Liver (tissue), 9 donors: ENCODE data around the gene AWAT2. TPM values are rescaled to one million over a fixed set of nuclear protein-coding genes. Genes with fewer than 3 reads are reported as not detected.
"Not testable (repeated sequence)": the region's sequence is repeated elsewhere in the genome, so short reads cannot be mapped to it uniquely, and the experiment has no call there.

Experiments used
- DNase-seq: peaks from one replicate; pipeline ENCODE4 v3.0.0-alpha.2; 2017; ENCODE audit warnings: low spot score
- H3K27ac ChIP-seq, 2 donors: one replicate each; pipeline ENCODE4 v1.7.0; 2013; ENCODE audit warnings: inconsistent platforms in 2 of 2, low read length in 2 of 2, control low read depth in 1 of 2, low read depth in 1 of 2, mild to moderate bottlenecking in 1 of 2
- H3K27me3 ChIP-seq, 4 donors: one replicate each; pipeline versions ENCODE4 v1.6.1 to v1.7.0; 2013; ENCODE audit warnings: low read length in 3 of 4, inconsistent platforms in 1 of 4, mild to moderate bottlenecking in 1 of 4, moderate library complexity in 1 of 4; ENCODE audit not compliant: control insufficient read depth in 4 of 4, insufficient read depth in 4 of 4
- H3K36me3 ChIP-seq, 4 donors: one replicate each; pipeline versions ENCODE4 v1.6.1 to v1.7.0; 2013; ENCODE audit warnings: low read length in 3 of 4, mild to moderate bottlenecking in 3 of 4, low read depth in 1 of 4, moderate library complexity in 1 of 4; ENCODE audit not compliant: control insufficient read depth in 4 of 4, insufficient read depth in 3 of 4
- H3K4me1 ChIP-seq, 4 donors: one replicate each; pipeline versions ENCODE4 v1.6.1 to v1.7.0; 2013; ENCODE audit warnings: low read length in 3 of 4, mild to moderate bottlenecking in 3 of 4, moderate library complexity in 1 of 4; ENCODE audit not compliant: control insufficient read depth in 4 of 4, insufficient read depth in 4 of 4
- H3K4me3 ChIP-seq, 3 donors: one replicate each; pipeline versions ENCODE4 v1.6.1 to v1.7.0; 2013; ENCODE audit warnings: low read length in 3 of 3, control low read depth in 1 of 3, low read depth in 1 of 3, mild to moderate bottlenecking in 1 of 3
- H3K9ac ChIP-seq, 2 donors: one replicate each; pipeline ENCODE4 v1.7.0; 2013; ENCODE audit warnings: low read length in 2 of 2, mild to moderate bottlenecking in 2 of 2, moderate library complexity in 2 of 2, control low read depth in 1 of 2, low read depth in 1 of 2
- H3K9me3 ChIP-seq, 4 donors: one replicate each; pipeline versions ENCODE4 v1.6.1 to v1.7.0; 2013; ENCODE audit warnings: low read length in 3 of 4; ENCODE audit not compliant: control insufficient read depth in 4 of 4
- EGR1 ChIP-seq, 2 donors: IDR thresholded peaks; 2 replicates each; pipeline ENCODE4 v1.6.1; 2016 to 2018; ENCODE audit warnings: antibody characterized with exemption in 2 of 2, low read depth in 2 of 2
- FOXA2 ChIP-seq: IDR thresholded peaks from 2 replicates; pipeline ENCODE4 v1.6.1; 2016; ENCODE audit warnings: antibody characterized with exemption
- GABPA ChIP-seq, 2 donors: IDR thresholded peaks in 1 of 2; conservative IDR thresholded peaks in 1 of 2; 2 replicates each; pipeline ENCODE4 v1.6.1; 2016; ENCODE audit warnings: antibody characterized with exemption in 2 of 2, mild to moderate bottlenecking in 1 of 2, moderate library complexity in 1 of 2
- HNF4G ChIP-seq: IDR thresholded peaks from 2 replicates; pipeline ENCODE4 v1.6.1; 2016; ENCODE audit warnings: antibody characterized with exemption
- JUND ChIP-seq, 2 donors: IDR thresholded peaks; 2 replicates each; pipeline ENCODE4 v1.6.1; 2016; ENCODE audit warnings: antibody characterized with exemption in 2 of 2
- NR2F2 ChIP-seq: IDR thresholded peaks from 2 replicates; pipeline ENCODE4 v1.6.1; 2016; ENCODE audit warnings: antibody characterized with exemption
- RAD21 ChIP-seq, 2 donors: IDR thresholded peaks; 2 replicates each; pipeline ENCODE4 v1.6.1; 2016; ENCODE audit warnings: antibody characterized with exemption in 2 of 2, mild to moderate bottlenecking in 2 of 2
- RXRA ChIP-seq, 2 donors: IDR thresholded peaks; 2 replicates each; pipeline ENCODE4 v1.6.1; 2017 to 2018; ENCODE audit warnings: antibody characterized with exemption in 2 of 2, mild to moderate bottlenecking in 1 of 2
- SP1 ChIP-seq: IDR thresholded peaks from 2 replicates; pipeline ENCODE4 v1.6.1; 2018; ENCODE audit warnings: antibody characterized with exemption, mild to moderate bottlenecking
- TAF1 ChIP-seq: conservative IDR thresholded peaks from 2 replicates; pipeline ENCODE4 v1.6.1; 2016; ENCODE audit warnings: antibody characterized with exemption, mild to moderate bottlenecking
- WGBS: extraction: QIAGEN DNeasy Blood & Tissue Kit; methylation state at CpG from one replicate; pipeline ENCODE4 v1.1.7; 2013; 5-methylcytosine and 5-hydroxymethylcytosine counted together
- polyA plus RNA-seq, 2 donors: library from polyadenylated mRNA; stranded (reverse) in 1 of 2; unstranded in 1 of 2; fragments of 200-250 nt in 1 of 2; fragments of >200 nt in 1 of 2; fragmentation: Nextera tagmentation in 1 of 2; extraction: Ambion mirVana in 1 of 2; gene quantifications; one replicate each; pipeline versions ENCODE4 v1.2.1 to v1.2.3, GENCODE V29; 2013 to 2015
- total RNA-seq, 2 donors: library from RNA; depleted of rRNA; stranded (reverse); fragments of >200 nt; gene quantifications; one replicate each; pipeline ENCODE4 v1.2.3, GENCODE V29; 2014
- TF ChIP-seq, protein P1 (sequence below): fragments of 150-350 bp; IDR thresholded peaks from 2 replicates; pipeline ENCODE4 v1.5.1; 2017; ENCODE audit warnings: improper control_type of control experiment, low read depth, low read length; ENCODE audit not compliant: missing input control
- TF ChIP-seq, protein P2 (sequence below): IDR thresholded peaks from 2 replicates; pipeline ENCODE4 v1.6.1; 2016; ENCODE audit warnings: antibody characterized with exemption, mild to moderate bottlenecking
- TF ChIP-seq, protein P3 (sequence below): IDR thresholded peaks from 2 replicates; pipeline ENCODE4 v1.6.1; 2016; ENCODE audit warnings: antibody characterized with exemption
- donor health status: healthy.
- donor health status: healthy.
- donor health status: healthy.
- donor health status: healthy.
- donor health status: healthy.

The AWAT2 gene
- total and polyA plus RNA-seq, 4 donors = not detected

DNA sequence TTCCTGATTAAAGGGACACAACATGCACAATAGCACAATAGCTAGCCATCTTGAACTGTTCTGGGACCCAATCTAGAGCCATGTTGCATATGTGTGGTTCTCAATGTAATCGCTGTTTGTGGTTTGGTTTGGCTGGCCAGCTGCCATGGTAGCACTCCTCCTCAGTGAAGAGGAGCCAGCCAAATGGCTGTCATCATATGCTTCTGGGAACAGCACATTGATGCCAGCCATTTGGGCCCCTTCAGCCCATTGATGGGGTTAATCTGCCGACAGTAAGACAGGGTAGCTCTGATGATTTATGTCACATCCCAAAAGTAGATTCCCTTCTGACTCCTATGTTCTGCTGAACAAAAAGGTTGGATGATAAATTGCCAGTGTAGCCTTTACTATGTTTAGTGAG, 48.5 kb downstream of the AWAT2 start:
- no peaks in the 10 kb centered on the region for H3K27me3 ChIP-seq
- 85% methylated on average over 2 of the region's 2 CpGs for WGBS
- no peak overlapping the region for H3K9ac ChIP-seq
- H3K36me3 ChIP-seq = no peaks in the 10 kb centered on the region
- DNase-seq = no peak
- TF ChIP-seq, protein P1, sequence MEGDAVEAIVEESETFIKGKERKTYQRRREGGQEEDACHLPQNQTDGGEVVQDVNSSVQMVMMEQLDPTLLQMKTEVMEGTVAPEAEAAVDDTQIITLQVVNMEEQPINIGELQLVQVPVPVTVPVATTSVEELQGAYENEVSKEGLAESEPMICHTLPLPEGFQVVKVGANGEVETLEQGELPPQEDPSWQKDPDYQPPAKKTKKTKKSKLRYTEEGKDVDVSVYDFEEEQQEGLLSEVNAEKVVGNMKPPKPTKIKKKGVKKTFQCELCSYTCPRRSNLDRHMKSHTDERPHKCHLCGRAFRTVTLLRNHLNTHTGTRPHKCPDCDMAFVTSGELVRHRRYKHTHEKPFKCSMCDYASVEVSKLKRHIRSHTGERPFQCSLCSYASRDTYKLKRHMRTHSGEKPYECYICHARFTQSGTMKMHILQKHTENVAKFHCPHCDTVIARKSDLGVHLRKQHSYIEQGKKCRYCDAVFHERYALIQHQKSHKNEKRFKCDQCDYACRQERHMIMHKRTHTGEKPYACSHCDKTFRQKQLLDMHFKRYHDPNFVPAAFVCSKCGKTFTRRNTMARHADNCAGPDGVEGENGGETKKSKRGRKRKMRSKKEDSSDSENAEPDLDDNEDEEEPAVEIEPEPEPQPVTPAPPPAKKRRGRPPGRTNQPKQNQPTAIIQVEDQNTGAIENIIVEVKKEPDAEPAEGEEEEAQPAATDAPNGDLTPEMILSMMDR = no peak
- H3K27ac ChIP-seq = no peak overlapping the region
- H3K4me3 ChIP-seq = no peak overlapping the region
- no peaks in the 10 kb centered on the region for H3K4me1 ChIP-seq
- H3K9me3 ChIP-seq = no peaks in the 10 kb centered on the region

DNA sequence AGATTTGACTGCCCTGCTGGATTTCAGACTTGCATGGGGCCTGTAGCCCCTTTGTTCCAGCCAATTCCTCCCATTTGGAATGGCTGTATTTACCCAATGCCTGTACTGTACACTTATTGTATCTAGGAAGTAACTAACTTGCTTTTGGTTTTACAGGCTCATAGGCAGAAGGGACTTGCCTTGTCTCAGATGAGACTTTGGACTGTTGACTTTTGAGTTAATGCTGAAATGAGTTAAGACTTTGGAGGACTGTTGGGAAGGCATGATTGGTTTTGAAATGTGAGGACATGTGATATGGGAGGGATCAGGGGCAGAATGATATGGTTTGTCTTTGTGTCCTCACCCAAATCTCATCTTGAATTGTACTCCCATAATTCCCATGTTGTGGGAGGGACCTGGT, 51.4 kb downstream of the AWAT2 start:
- DNase-seq, H3K36me3 ChIP-seq, H3K9ac ChIP-seq, H3K4me1 ChIP-seq, H3K27ac ChIP-seq, H3K27me3 ChIP-seq, H3K9me3 ChIP-seq, H3K4me3 ChIP-seq: not testable (repeated sequence)

DNA sequence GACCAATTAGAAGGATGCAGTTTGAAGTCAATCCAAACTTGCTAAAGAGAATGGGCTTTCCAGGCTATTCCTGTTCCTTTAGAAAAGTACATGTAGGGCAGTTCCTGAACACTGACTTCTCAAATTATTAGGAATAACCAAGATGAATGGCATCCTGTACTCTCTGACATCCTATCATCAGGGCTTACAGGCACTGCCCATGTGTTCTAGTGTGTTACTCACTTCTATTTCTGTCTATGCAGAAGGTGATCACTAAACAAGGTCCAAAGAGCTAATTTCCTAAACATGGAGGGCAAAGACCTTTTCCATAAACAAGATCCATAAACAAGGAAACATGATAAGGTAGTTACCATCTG, 53.6 kb downstream of the AWAT2 start:
- TF ChIP-seq TAF1 = no peak
- no peak for TF ChIP-seq RXRA (IDR thresholded peaks at IDR 0.05)
- no peak for TF ChIP-seq SP1
- TF ChIP-seq NR2F2 = no peak
- H3K9me3 ChIP-seq = no peaks in the 10 kb centered on the region
- no peak overlapping the region for H3K9ac ChIP-seq
- H3K36me3 ChIP-seq = no peaks in the 10 kb centered on the region
- no peak for DNase-seq
- H3K4me1 ChIP-seq = no peaks in the 10 kb centered on the region
- H3K4me3 ChIP-seq = no peak overlapping the region
- no peak overlapping the region for H3K27ac ChIP-seq
- H3K27me3 ChIP-seq = no peaks in the 10 kb centered on the region

DNA sequence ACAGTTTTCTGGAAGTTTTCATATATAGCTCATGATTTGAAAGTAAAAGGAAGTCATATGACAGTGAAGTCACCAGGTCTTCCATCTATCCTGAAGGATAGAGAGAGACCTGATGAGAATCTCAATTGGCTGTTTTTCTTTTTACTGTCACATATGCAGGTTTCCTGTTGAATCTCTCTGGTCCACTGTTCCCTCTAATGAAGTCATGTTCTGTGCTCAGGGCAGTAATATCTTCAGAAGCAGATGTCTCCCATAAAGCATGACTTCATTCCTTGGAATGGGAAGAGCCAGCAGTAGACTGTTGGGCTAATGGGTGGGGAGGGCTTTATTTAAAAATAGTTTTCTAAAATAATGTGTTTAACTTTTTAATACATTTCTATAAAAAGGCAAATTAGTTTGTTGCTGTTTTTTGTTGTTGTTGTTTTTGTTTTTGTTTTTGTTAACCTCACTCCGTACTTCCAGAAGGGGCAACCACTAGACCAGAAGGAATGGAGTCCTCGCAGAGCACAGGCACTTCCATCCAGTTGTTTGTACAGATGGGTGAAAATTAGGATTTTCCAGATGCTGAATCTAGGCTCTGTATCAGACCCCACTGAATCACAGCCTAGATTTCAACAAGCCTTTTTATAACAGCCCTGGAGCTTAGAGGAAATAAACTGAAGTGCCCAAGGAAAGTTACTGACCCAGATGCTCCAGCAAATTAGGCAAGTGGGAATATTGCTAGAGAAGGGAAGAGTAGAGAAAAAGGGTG, 54.2 kb downstream of the AWAT2 start:
- 93% methylated on average over 2 of the region's 2 CpGs for WGBS
- no peaks in the 10 kb centered on the region for H3K9me3 ChIP-seq
- H3K4me1 ChIP-seq = no peaks in the 10 kb centered on the region
- H3K4me3 ChIP-seq = no peak overlapping the region
- H3K36me3 ChIP-seq = no peaks in the 10 kb centered on the region
- no peaks in the 10 kb centered on the region for H3K27me3 ChIP-seq
- H3K27ac ChIP-seq = no peak overlapping the region
- no peak overlapping the region for H3K9ac ChIP-seq
- DNase-seq = no peak
- TF ChIP-seq HNF4G = no peak
- TF ChIP-seq, protein P1 = no peak
- TF ChIP-seq GABPA (IDR thresholded peaks at IDR 0.05 in 1 of 2, conservative IDR thresholded peaks at IDR 0.05 in 1 of 2) = no peak
- no peak for TF ChIP-seq RXRA (IDR thresholded peaks at IDR 0.05)
- no peak for TF ChIP-seq TAF1
- TF ChIP-seq SP1 = no peak
- no peak for TF ChIP-seq JUND (IDR thresholded peaks at IDR 0.05)
- TF ChIP-seq EGR1 (IDR thresholded peaks at IDR 0.05; ENCODE audit: low read depth in 2 of 2) = no peak
- TF ChIP-seq, protein P2, sequence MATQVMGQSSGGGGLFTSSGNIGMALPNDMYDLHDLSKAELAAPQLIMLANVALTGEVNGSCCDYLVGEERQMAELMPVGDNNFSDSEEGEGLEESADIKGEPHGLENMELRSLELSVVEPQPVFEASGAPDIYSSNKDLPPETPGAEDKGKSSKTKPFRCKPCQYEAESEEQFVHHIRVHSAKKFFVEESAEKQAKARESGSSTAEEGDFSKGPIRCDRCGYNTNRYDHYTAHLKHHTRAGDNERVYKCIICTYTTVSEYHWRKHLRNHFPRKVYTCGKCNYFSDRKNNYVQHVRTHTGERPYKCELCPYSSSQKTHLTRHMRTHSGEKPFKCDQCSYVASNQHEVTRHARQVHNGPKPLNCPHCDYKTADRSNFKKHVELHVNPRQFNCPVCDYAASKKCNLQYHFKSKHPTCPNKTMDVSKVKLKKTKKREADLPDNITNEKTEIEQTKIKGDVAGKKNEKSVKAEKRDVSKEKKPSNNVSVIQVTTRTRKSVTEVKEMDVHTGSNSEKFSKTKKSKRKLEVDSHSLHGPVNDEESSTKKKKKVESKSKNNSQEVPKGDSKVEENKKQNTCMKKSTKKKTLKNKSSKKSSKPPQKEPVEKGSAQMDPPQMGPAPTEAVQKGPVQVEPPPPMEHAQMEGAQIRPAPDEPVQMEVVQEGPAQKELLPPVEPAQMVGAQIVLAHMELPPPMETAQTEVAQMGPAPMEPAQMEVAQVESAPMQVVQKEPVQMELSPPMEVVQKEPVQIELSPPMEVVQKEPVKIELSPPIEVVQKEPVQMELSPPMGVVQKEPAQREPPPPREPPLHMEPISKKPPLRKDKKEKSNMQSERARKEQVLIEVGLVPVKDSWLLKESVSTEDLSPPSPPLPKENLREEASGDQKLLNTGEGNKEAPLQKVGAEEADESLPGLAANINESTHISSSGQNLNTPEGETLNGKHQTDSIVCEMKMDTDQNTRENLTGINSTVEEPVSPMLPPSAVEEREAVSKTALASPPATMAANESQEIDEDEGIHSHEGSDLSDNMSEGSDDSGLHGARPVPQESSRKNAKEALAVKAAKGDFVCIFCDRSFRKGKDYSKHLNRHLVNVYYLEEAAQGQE = no peak
- TF ChIP-seq, protein P3, sequence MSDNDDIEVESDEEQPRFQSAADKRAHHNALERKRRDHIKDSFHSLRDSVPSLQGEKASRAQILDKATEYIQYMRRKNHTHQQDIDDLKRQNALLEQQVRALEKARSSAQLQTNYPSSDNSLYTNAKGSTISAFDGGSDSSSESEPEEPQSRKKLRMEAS = no peak
- no peak for TF ChIP-seq RAD21 (IDR thresholded peaks at IDR 0.05)
- TF ChIP-seq FOXA2 = no peak
